H54 (cell line): Measurements from ENCODE around the gene CCDC92B.

Experiments
- DNase-seq: peaks from one replicate; pipeline ENCODE4 v3.0.0; 2011; ENCODE audit warnings: low spot score, mixed read lengths; ENCODE audit not compliant: insufficient read length
- FAIRE-seq: peaks from 3 replicates; lab custom pipeline; 2011; peaks lifted over from hg19 to GRCh38; lab: Jason Lieb, UNC
- POLR2A ChIP-seq: IDR thresholded peaks from 2 replicates; pipeline ENCODE4 v1.6.1; 2011; ENCODE audit warnings: low read depth, mild to moderate bottlenecking, low read length

CCDC92B gene

DNA sequence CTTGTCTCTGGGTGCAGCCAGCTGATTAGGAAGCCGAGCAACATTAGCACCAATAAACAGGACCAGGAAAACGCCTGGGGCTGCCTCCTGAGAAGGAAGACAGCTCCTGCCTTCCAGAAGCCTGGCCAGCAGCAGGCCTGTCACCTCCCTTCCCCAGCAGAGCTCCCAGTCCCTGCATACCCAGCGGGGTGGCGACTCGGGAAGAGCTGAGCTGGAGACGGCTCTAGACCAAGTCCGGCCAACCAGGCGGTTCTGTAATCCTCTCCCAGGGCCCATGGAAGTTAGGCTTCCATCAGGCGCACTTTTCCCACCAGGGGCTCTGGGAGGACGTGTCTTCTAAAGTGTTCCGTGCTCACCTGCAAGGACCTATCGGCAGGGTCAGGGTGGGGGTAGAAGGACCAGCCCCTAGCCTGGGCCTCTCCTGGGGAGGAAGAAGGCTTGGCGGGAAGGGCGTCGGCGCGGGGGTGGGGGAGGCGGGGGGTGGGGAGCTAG lies 25.9 kb downstream of the CCDC92B start:
- no peak for TF ChIP-seq POLR2A
- DNase-seq = no peak
- no peak for FAIRE-seq

GRCh38 chr17:2722611-2723010 lies 26.8 kb downstream of the CCDC92B start:
- no peak for TF ChIP-seq POLR2A
- no peak for DNase-seq
- no peak for FAIRE-seq

- FAIRE-seq = no peak
- DNase-seq = no peak
- no peak for TF ChIP-seq POLR2A
Observed at GRCh38 chr17:2721603-2722002, 27.8 kb downstream of the CCDC92B start.

DNA sequence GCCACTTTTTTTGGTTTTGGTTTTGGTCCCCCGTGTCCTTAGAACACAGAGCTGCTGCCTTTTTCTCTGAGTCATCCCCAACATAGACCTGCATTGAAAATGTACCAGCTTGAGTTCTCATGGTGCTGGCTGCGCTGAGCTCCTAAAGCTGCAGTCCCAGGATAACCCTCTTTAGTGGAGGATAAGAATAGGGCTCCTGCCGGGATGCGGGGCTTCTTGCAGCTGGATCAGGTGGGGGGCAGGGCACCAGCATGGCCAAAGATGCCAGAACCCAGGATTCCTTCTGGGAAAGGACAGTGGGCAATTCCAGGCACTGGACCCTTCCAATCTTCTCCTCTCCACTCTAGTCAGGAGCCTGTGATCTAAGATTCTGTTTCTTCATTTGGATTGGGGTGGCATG lies 29.6 kb downstream of the CCDC92B start:
- TF ChIP-seq POLR2A = no peak
- FAIRE-seq = no peak
- no peak for DNase-seq

- FAIRE-seq (no peak), DNase-seq (no peak)
- no peak for TF ChIP-seq POLR2A
Observed at GRCh38 chr17:2718150-2718938, 31.1 kb downstream of the CCDC92B start.

DNA sequence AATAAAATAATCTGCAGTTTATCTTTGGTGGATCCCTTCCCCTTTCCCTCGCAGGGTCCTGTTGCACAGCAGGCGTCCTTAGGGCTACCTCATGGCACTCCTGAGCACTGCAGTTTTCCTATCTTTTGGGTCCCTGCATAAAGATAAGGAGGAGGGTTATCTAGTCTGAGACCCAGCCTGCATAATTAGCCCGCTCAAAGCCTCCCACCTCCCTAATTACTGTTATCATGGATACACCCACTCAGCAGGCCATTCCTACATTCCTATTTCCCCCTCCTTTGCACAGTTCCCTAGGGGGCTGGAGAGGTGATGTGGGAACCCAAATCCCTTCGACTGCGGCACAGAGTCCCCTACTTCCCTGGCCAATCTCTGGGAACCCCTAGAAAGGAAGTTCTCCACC lies 32.8 kb downstream of the CCDC92B start:
- FAIRE-seq (no peak), DNase-seq (no peak)
- TF ChIP-seq POLR2A = no peak

- no peak for TF ChIP-seq POLR2A
- FAIRE-seq (no peak), DNase-seq (no peak)
Observed at GRCh38 chr17:2713881-2714280, 35.6 kb downstream of the CCDC92B start.

- DNase-seq = no peak
- no peak for TF ChIP-seq POLR2A
- no peak for FAIRE-seq
Observed at GRCh38 chr17:2712300-2713043, 37.0 kb downstream of the CCDC92B start.

- peak; percentile 99 for DNase-seq
- peak; percentile 81 for TF ChIP-seq POLR2A
- peak; percentile 41 for FAIRE-seq
Observed at GRCh38 chr17:2711608-2712299, 37.7 kb downstream of the CCDC92B start, which contains the start of gene CLUH. Gene CLUH (minus strand): TSS chr17:2711764. CDS start chr17:2711661, 103 bp downstream.

- FAIRE-seq = no peak
- DNase-seq = no peak
Observed at GRCh38 chr17:2710803-2711607, 38.4 kb downstream of the CCDC92B start.

DNA sequence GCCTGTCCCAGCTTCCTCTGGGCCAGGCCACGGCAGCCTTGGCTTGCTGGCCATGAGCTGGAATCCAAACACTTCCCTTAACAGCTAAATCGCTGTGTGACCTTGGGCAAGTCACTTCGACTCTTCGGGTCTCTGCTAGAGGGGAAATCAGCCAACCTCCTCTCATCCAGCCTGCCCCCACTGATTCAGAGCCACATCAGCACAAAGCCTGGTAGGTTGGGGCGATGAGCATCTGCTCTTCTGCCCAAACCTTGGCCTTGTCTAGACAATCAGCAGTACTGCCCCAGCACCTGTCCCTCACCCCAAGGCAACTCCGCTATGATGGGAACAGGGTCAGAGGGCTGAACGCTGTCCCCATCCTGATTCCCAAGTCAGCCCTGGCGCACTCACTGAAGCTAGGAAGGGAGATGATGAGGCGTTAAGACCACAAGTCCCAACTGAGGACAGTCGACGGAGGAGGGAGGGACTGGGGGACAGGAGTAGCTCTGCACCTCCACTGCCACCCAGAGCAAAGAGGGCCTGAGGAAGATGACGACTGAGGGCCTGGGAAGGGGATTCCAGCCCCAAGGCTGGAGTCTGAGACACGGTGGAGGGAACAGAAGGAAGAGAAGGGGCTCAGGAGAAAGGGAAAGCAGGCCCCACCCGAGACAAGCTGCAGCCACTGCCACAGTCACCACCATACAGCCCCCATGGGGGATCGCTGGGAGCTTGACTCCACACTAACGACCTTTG lies 39.2 kb downstream of the CCDC92B start:
- FAIRE-seq = no peak
- no peak for TF ChIP-seq POLR2A
- DNase-seq = no peak

More at GRCh38 chr17:2710803-2711607, 38.4 kb downstream of the CCDC92B start:
- no peak for TF ChIP-seq POLR2A

DNA sequence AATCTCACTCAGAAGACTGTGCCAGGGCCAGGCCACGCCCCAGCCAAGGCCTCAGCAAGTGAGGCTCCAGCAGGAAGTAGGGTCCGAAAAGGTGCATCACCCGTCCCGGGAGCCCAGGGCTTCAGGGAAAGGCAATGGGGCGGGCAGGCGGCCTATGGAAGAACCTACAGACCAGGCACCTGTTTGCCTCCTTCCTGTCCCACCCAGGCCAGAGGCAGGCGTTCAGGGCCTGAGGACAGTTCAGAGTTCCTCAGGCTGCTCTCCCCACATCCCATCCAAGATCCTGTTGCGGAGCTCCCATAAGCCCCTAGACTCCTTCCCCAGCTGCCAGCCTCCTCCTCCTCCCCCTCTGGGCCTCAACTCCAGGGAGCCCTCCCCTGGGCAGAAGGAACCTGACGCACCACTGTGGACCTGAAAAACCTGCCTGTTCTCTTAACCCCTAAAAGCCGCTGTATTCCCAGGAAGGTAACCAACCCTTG lies 40.2 kb downstream of the CCDC92B start:
- DNase-seq (no peak), FAIRE-seq (no peak)
- no peak for TF ChIP-seq POLR2A
